Loucy (cell line): Measurements from ENCODE around the gene PNMA6F.

ENCODE experiments used
- CTCF ChIP-seq: fragments of 200-600 bp; sonication (generic); conservative IDR thresholded peaks from 2 replicates; pipeline ENCODE4 v1.5.1; 2014; ENCODE audit warnings: mild to moderate bottlenecking, antibody characterized with exemption, low read length
- EZH2phosphoT487 ChIP-seq: fragments of 200-600 bp; IDR thresholded peaks from 2 replicates; pipeline ENCODE4 v1.6.1; 2018; ENCODE audit warnings: antibody characterized with exemption, mild to moderate bottlenecking, moderate library complexity, borderline replicate concordance

- no peak for TF ChIP-seq CTCF
- TF ChIP-seq EZH2phosphoT487 = no peak
These were observed at the start of gene PNMA6F for GRCh38 chrX:153321381-153322124.
